GM13976 (cell line): Measurements from ENCODE around the gene HTT.
"Not testable (repeated sequence)": the region's sequence is repeated elsewhere in the genome, so short reads cannot be mapped to it uniquely, and the experiment has no call there.

Experiments used
- DNase-seq: peaks from one replicate; pipeline ENCODE4 v3.0.0; 2012; ENCODE audit warnings: low spot score
- CTCF ChIP-seq: IDR thresholded peaks from 2 replicates; pipeline ENCODE4 v1.5.1; 2012; ENCODE audit warnings: borderline replicate concordance, mild to moderate bottlenecking; ENCODE audit not compliant: insufficient read depth; ENCODE audit errors: extremely low read depth, missing control alignments, control extremely low read depth
- in situ Hi-C: fragments of 300-500 bp; cut with MboI; formaldehyde crosslinking; loops from one replicate; pipeline ENCODE4 v1.12.0; 2022; ENCODE audit warnings: low sequenced_read_pairs, mixed read lengths, inconsistent platforms; ENCODE audit not compliant: unreplicated experiment

HTT gene

GRCh38 chr4:3044870-3045819, 29.3 kb upstream of the HTT start:
- in situ Hi-C loops, result no loop called here
- peak; percentile 46 for DNase-seq
- TF ChIP-seq CTCF, result no peak

GRCh38 chr4:3046162-3046561, 28.3 kb upstream of the HTT start:
- in situ Hi-C loops, result no loop called here
- peak; percentile 32 for DNase-seq
- TF ChIP-seq CTCF, result no peak

- no peak for DNase-seq
- in situ Hi-C loops, result no loop called here
- no peak for TF ChIP-seq CTCF
These were observed 27.9 kb upstream of the HTT start for GRCh38 chr4:3046623-3047022.

- TF ChIP-seq CTCF, result peak; percentile 80
- peak; percentile 69 for DNase-seq
- in situ Hi-C loops, result no loop called here
These were observed 26.8 kb upstream of the HTT start for GRCh38 chr4:3047464-3048286.

- DNase-seq, in situ Hi-C loops: not testable (repeated sequence)
These were observed 23.2 kb upstream of the HTT start for GRCh38 chr4:3051141-3051897.

- DNase-seq, result no peak
- in situ Hi-C loops, result no loop called here
These were observed 20.2 kb upstream of the HTT start for GRCh38 chr4:3054169-3054759.

More at GRCh38 chr4:3054169-3054759, 20.2 kb upstream of the HTT start:
- TF ChIP-seq CTCF, result no peak
